Measurements from ENCODE around the gene FAIM.
"Not testable (repeated sequence)": the region's sequence is repeated elsewhere in the genome, so short reads cannot be mapped to it uniquely, and the experiment has no call there.

Gene FAIM

GRCh38 chr3:138604106-138604595, 4.4 kb upstream of the FAIM start:
- H3K36me3 ChIP-seq (ENCODE audit: insufficient read depth, low read length); H3K4me3 ChIP-seq (ENCODE audit: low read depth, low read length); H3K27me3 ChIP-seq (ENCODE audit: insufficient read depth, low read length); H3K27ac ChIP-seq (ENCODE audit: low read depth, low read length); H2AFZ ChIP-seq (ENCODE audit: low read length, unreplicated experiment); H3K79me2 ChIP-seq (ENCODE audit: control insufficient read depth, insufficient read depth, low read length, unreplicated experiment); H3K4me1 ChIP-seq (ENCODE audit: control insufficient read depth, insufficient read depth, low read length, unreplicated experiment): not testable (repeated sequence)

- Histone ChIP-seq H3K4me3 (ENCODE audit: low read depth, low read length) (peak overlapping the region; percentile 89), H3K4me1 (ENCODE audit: control insufficient read depth, insufficient read depth, low read length, unreplicated experiment) (peaks cover 16% of the 10 kb centered on the region), H3K27me3 (ENCODE audit: insufficient read depth, low read length) (no peaks in the 10 kb centered on the region), H3K27ac (ENCODE audit: low read depth, low read length) (no peak overlapping the region), H2AFZ (ENCODE audit: low read length, unreplicated experiment) (peak overlapping the region; percentile 99), H3K36me3 (ENCODE audit: insufficient read depth, low read length) (no peaks in the 10 kb centered on the region), H3K79me2 (ENCODE audit: control insufficient read depth, insufficient read depth, low read length, unreplicated experiment) (peaks cover 7% of the 10 kb centered on the region)
Observed at GRCh38 chr3:138609898-138610266, 1.3 kb downstream of the FAIM start.

DNA sequence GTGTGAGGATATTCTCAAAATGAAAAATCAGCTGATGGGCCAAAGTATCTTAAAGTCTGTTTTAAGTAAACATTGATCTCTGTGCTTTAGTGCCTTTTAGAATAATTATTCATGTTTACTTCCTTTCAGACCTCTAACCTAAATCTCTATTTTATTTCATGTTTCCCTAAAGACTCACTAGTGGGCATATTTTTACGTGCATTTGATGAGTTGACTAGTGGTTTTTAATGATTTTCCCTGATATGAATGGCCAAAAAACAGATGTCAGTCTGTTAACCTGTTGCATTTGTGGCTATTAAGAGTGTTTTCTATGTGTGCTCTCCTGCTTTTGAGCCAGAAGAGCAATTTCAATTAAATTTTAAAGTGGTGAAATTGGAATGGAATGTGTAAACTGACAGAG, 6.9 kb downstream of the FAIM start:
- no peaks in the 10 kb centered on the region for H3K4me1 ChIP-seq (ENCODE audit: control insufficient read depth, insufficient read depth, low read length, unreplicated experiment)
- H2AFZ ChIP-seq (ENCODE audit: low read length, unreplicated experiment) = no peak overlapping the region
- no peaks in the 10 kb centered on the region for H3K79me2 ChIP-seq (ENCODE audit: control insufficient read depth, insufficient read depth, low read length, unreplicated experiment)
- no peak overlapping the region for H3K4me3 ChIP-seq (ENCODE audit: low read depth, low read length)
- no peaks in the 10 kb centered on the region for H3K27me3 ChIP-seq (ENCODE audit: insufficient read depth, low read length)
- no peak overlapping the region for H3K27ac ChIP-seq (ENCODE audit: low read depth, low read length)
- H3K36me3 ChIP-seq (ENCODE audit: insufficient read depth, low read length) = no peaks in the 10 kb centered on the region

GRCh38 chr3:138620431-138620830, 11.9 kb downstream of the FAIM start:
- Histone ChIP-seq H3K4me3 (ENCODE audit: low read depth, low read length) (no peak overlapping the region), H3K27me3 (ENCODE audit: insufficient read depth, low read length) (no peaks in the 10 kb centered on the region), H2AFZ (ENCODE audit: low read length, unreplicated experiment) (no peak overlapping the region)

GRCh38 chr3:138624518-138624917, 15.9 kb downstream of the FAIM start:
- H3K4me1 ChIP-seq (ENCODE audit: control insufficient read depth, insufficient read depth, low read length, unreplicated experiment) = peaks cover 13% of the 10 kb centered on the region
- no peak overlapping the region for H2AFZ ChIP-seq (ENCODE audit: low read length, unreplicated experiment)
- H3K4me3 ChIP-seq (ENCODE audit: low read depth, low read length) = no peak overlapping the region
- H3K27me3 ChIP-seq (ENCODE audit: insufficient read depth, low read length) = no peaks in the 10 kb centered on the region
- no peaks in the 10 kb centered on the region for H3K36me3 ChIP-seq (ENCODE audit: insufficient read depth, low read length)
- H3K27ac ChIP-seq (ENCODE audit: low read depth, low read length) = no peak overlapping the region
- no peaks in the 10 kb centered on the region for H3K79me2 ChIP-seq (ENCODE audit: control insufficient read depth, insufficient read depth, low read length, unreplicated experiment)

More at GRCh38 chr3:138620431-138620830, 11.9 kb downstream of the FAIM start:
- Histone ChIP-seq H3K36me3 (ENCODE audit: insufficient read depth, low read length) (no peaks in the 10 kb centered on the region), H3K79me2 (ENCODE audit: control insufficient read depth, insufficient read depth, low read length, unreplicated experiment) (no peaks in the 10 kb centered on the region), H3K4me1 (ENCODE audit: control insufficient read depth, insufficient read depth, low read length, unreplicated experiment) (peaks cover under 1% of the 10 kb centered on the region), H3K27ac (ENCODE audit: low read depth, low read length) (no peak overlapping the region)

DNA sequence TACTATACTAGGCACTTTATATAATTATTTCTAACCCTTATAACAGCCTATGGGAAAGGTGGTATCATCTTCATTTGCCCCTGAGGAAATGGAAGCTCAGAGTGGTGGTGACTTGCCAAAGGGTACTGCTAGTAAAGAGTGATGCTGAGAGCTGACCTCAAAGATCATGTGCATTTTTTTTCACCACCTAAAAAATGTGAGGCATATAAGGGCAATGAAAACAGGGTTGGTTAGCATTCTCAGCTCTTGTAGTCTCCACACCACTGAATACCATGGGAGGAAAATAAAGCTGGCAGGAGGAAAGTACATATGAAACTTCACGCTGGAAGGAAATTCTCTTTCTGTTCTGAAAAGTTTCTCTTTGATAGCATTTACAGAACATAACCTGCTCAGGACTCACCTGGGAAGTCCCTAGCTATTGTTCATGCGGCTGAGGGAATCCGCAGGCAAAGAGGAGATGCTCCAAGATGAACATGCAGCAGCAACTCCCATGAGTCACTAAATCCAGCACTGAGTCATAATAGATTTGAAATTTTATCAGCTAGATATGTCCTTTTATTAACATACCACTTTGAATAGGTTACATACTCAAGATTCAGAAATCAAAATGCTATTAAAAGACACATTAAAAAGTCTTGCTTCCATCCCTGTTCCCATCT, 17.3 kb downstream of the FAIM start:
- H3K36me3 ChIP-seq (ENCODE audit: insufficient read depth, low read length) = no peaks in the 10 kb centered on the region
- H3K4me3 ChIP-seq (ENCODE audit: low read depth, low read length) = no peak overlapping the region
- H3K27me3 ChIP-seq (ENCODE audit: insufficient read depth, low read length) = no peaks in the 10 kb centered on the region
- H2AFZ ChIP-seq (ENCODE audit: low read length, unreplicated experiment) = no peak overlapping the region
- no peaks in the 10 kb centered on the region for H3K79me2 ChIP-seq (ENCODE audit: control insufficient read depth, insufficient read depth, low read length, unreplicated experiment)
- no peak overlapping the region for H3K27ac ChIP-seq (ENCODE audit: low read depth, low read length)
- H3K4me1 ChIP-seq (ENCODE audit: control insufficient read depth, insufficient read depth, low read length, unreplicated experiment) = peaks cover 13% of the 10 kb centered on the region

- no peak overlapping the region for H3K27ac ChIP-seq (ENCODE audit: low read depth, low read length)
Observed at GRCh38 chr3:138629526-138629925, 21.0 kb downstream of the FAIM start.

DNA sequence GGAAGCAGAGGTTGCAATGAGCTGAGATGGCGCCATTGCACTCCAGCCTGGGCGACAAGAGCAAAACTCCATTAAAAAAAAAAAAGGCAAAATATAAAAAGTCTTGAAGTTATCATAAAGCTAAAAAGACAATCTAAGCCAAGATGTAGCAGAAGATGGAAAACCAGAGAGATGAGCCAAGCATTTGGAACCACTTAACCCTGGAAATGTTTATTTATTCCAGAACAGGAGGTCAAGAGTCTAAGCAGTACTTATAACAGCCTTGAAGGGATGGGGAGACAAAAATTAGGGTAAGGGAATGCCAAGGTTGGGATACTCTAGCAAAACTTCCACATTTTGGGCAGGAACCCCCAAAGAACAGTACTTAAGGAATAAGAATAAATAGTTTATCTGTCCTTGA, 30.1 kb downstream of the FAIM start:
- Histone ChIP-seq H3K36me3 (ENCODE audit: insufficient read depth, low read length) (no peaks in the 10 kb centered on the region), H3K27ac (ENCODE audit: low read depth, low read length) (no peak overlapping the region), H2AFZ (ENCODE audit: low read length, unreplicated experiment) (no peak overlapping the region), H3K27me3 (ENCODE audit: insufficient read depth, low read length) (no peaks in the 10 kb centered on the region), H3K79me2 (ENCODE audit: control insufficient read depth, insufficient read depth, low read length, unreplicated experiment) (no peaks in the 10 kb centered on the region), H3K4me1 (ENCODE audit: control insufficient read depth, insufficient read depth, low read length, unreplicated experiment) (no peaks in the 10 kb centered on the region), H3K4me3 (ENCODE audit: low read depth, low read length) (no peak overlapping the region)

More at GRCh38 chr3:138629526-138629925, 21.0 kb downstream of the FAIM start:
- H2AFZ ChIP-seq (ENCODE audit: low read length, unreplicated experiment) = no peak overlapping the region
- no peaks in the 10 kb centered on the region; the same call in 1 of the 2 replicates for H3K36me3 ChIP-seq (ENCODE audit: insufficient read depth, low read length)
- peaks cover 13% of the 10 kb centered on the region for H3K4me1 ChIP-seq (ENCODE audit: control insufficient read depth, insufficient read depth, low read length, unreplicated experiment)
- no peaks in the 10 kb centered on the region for H3K79me2 ChIP-seq (ENCODE audit: control insufficient read depth, insufficient read depth, low read length, unreplicated experiment)
- H3K4me3 ChIP-seq (ENCODE audit: low read depth, low read length) = no peak overlapping the region
- H3K27me3 ChIP-seq (ENCODE audit: insufficient read depth, low read length) = no peaks in the 10 kb centered on the region

- no peak overlapping the region for H3K27ac ChIP-seq (ENCODE audit: low read depth, low read length)
- no peak overlapping the region for H3K4me3 ChIP-seq (ENCODE audit: low read depth, low read length)
- no peaks in the 10 kb centered on the region for H3K27me3 ChIP-seq (ENCODE audit: insufficient read depth, low read length)
- H2AFZ ChIP-seq (ENCODE audit: low read length, unreplicated experiment) = no peak overlapping the region
- no peaks in the 10 kb centered on the region for H3K36me3 ChIP-seq (ENCODE audit: insufficient read depth, low read length)
- H3K4me1 ChIP-seq (ENCODE audit: control insufficient read depth, insufficient read depth, low read length, unreplicated experiment) = no peaks in the 10 kb centered on the region
- no peaks in the 10 kb centered on the region for H3K79me2 ChIP-seq (ENCODE audit: control insufficient read depth, insufficient read depth, low read length, unreplicated experiment)
Observed at GRCh38 chr3:138640537-138640936, 32.0 kb downstream of the FAIM start.

GRCh38 chr3:138642226-138642926, 33.8 kb downstream of the FAIM start:
- Histone ChIP-seq H3K79me2 (ENCODE audit: control insufficient read depth, insufficient read depth, low read length, unreplicated experiment) (no peaks in the 10 kb centered on the region), H3K36me3 (ENCODE audit: insufficient read depth, low read length) (no peaks in the 10 kb centered on the region), H3K27ac (ENCODE audit: low read depth, low read length) (no peak overlapping the region), H2AFZ (ENCODE audit: low read length, unreplicated experiment) (no peak overlapping the region), H3K4me1 (ENCODE audit: control insufficient read depth, insufficient read depth, low read length, unreplicated experiment) (no peaks in the 10 kb centered on the region), H3K27me3 (ENCODE audit: insufficient read depth, low read length) (no peaks in the 10 kb centered on the region), H3K4me3 (ENCODE audit: low read depth, low read length) (no peak overlapping the region)

DNA sequence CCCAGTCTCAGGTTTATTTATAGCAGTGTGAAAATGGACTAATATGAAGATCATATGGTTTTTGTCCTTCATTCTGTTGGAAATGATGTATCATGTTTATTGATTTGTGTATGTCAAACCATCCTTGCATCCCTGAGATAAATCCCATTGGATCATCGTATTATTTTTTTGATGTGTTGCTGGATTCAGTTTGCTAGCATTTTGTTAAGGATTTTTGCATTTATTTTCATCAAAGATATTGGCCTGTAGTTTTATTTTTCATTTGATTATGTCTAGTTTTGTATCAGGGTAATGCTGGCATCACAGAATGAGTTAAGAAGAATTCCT, 34.3 kb downstream of the FAIM start:
- H3K27me3 ChIP-seq (ENCODE audit: insufficient read depth, low read length) = no peaks in the 10 kb centered on the region
- no peaks in the 10 kb centered on the region for H3K36me3 ChIP-seq (ENCODE audit: insufficient read depth, low read length)
- no peak overlapping the region for H3K4me3 ChIP-seq (ENCODE audit: low read depth, low read length)
- no peaks in the 10 kb centered on the region for H3K4me1 ChIP-seq (ENCODE audit: control insufficient read depth, insufficient read depth, low read length, unreplicated experiment)
- no peak overlapping the region for H2AFZ ChIP-seq (ENCODE audit: low read length, unreplicated experiment)
- no peaks in the 10 kb centered on the region for H3K79me2 ChIP-seq (ENCODE audit: control insufficient read depth, insufficient read depth, low read length, unreplicated experiment)
- no peak overlapping the region for H3K27ac ChIP-seq (ENCODE audit: low read depth, low read length)
